Stimulated activated naive CD8-positive, alpha-beta T cell treated with anti-CD3 and anti-CD28 coated beads, Interleukin-15, amount 100 ng/mL, for 72 hours (primary cell): Measurements from ENCODE around the gene APBA2.

Experiments
- ATAC-seq: fragments of 150-1000 bp; cut with Tn5 transposase; 2 replicates; pipeline ENCODE4 v1.10.0; 2021; ENCODE audit warnings: mild to moderate bottlenecking, moderate library complexity
- DNase-seq, 2 donors: peaks; one replicate each; pipeline ENCODE4 v3.0.0; 2021 to 2022
- H3K27ac Mint-ChIP-seq, 2 donors: one replicate each; pipeline ENCODE4 v1.8.0; 2022; ENCODE audit warnings: mild to moderate bottlenecking in 2 of 2, mixed read lengths in 2 of 2, moderate library complexity in 2 of 2
- H3K27me3 Mint-ChIP-seq: one replicate; pipeline ENCODE4 v1.8.0; 2022; ENCODE audit warnings: mixed read lengths
- H3K4me1 Mint-ChIP-seq: one replicate; pipeline ENCODE4 v1.8.0; 2022; ENCODE audit warnings: mild to moderate bottlenecking, mixed read lengths
- H3K4me3 Mint-ChIP-seq, 2 donors: one replicate each; pipeline ENCODE4 v1.8.0; 2022; ENCODE audit warnings: mild to moderate bottlenecking in 2 of 2, mixed read lengths in 2 of 2, moderate library complexity in 1 of 2
- H3K9me3 Mint-ChIP-seq, 2 donors: one replicate each; pipeline ENCODE4 v1.8.0; 2022; ENCODE audit warnings: mixed read lengths in 2 of 2

The APBA2 gene

GRCh38 chr15:28991236-28992171 is 105.7 kb downstream of the APBA2 start:
- Mint-ChIP-seq H3K27ac (no peak overlapping the region), H3K4me1 (peaks cover 73% of the 10 kb centered on the region), H3K27me3 (no peaks in the 10 kb centered on the region), H3K4me3 (no peak overlapping the region), H3K9me3 (peaks cover 0 to 7% of the 10 kb centered on the region in 2 donors)
- no peak for ATAC-seq
- DNase-seq = no peak

GRCh38 chr15:28992336-28992864 is 106.6 kb downstream of the APBA2 start:
- Mint-ChIP-seq H3K4me1 (peaks cover 70% of the 10 kb centered on the region), H3K27ac (peak overlapping the region; percentile 24 to 30)

GRCh38 chr15:28993051-28993719 is 107.4 kb downstream of the APBA2 start:
- H3K4me1 Mint-ChIP-seq = peaks cover 69% of the 10 kb centered on the region
- DNase-seq (no peak), ATAC-seq (no peak)
- H3K9me3 Mint-ChIP-seq = no peaks in the 10 kb centered on the region
- no peaks in the 10 kb centered on the region for H3K27me3 Mint-ChIP-seq
- H3K4me3 Mint-ChIP-seq = no peak overlapping the region
- peak overlapping the region; percentile 70 to 92 for H3K27ac Mint-ChIP-seq

More at GRCh38 chr15:28992336-28992864, 106.6 kb downstream of the APBA2 start:
- DNase-seq = no peak
- no peak for ATAC-seq
- Mint-ChIP-seq H3K27me3 (no peaks in the 10 kb centered on the region), H3K9me3 (peaks cover 0 to 1% of the 10 kb centered on the region in 2 donors), H3K4me3 (no peak overlapping the region)

GRCh38 chr15:28993720-28994053 is 107.9 kb downstream of the APBA2 start:
- DNase-seq = no peak
- Mint-ChIP-seq H3K27ac (peak overlapping the region in 1 of 2 donors; percentile 92), H3K27me3 (no peaks in the 10 kb centered on the region), H3K4me1 (peaks cover 74% of the 10 kb centered on the region), H3K4me3 (no peak overlapping the region), H3K9me3 (no peaks in the 10 kb centered on the region)
- ATAC-seq = no peak

- no peak for ATAC-seq
- Mint-ChIP-seq H3K4me3 (no peak overlapping the region), H3K27me3 (no peaks in the 10 kb centered on the region), H3K9me3 (no peaks in the 10 kb centered on the region), H3K4me1 (peaks cover 70% of the 10 kb centered on the region), H3K27ac (peak overlapping the region in 1 of 2 donors; percentile 89)
- no peak for DNase-seq
These were observed 108.5 kb downstream of the APBA2 start for GRCh38 chr15:28994142-28994830.

- no peak for ATAC-seq
- Mint-ChIP-seq H3K4me1 (peaks cover 63% of the 10 kb centered on the region), H3K27me3 (no peaks in the 10 kb centered on the region), H3K9me3 (no peaks in the 10 kb centered on the region), H3K27ac (peak overlapping the region; percentile 33 to 89), H3K4me3 (no peak overlapping the region)
- no peak for DNase-seq
These were observed 109.2 kb downstream of the APBA2 start for GRCh38 chr15:28994831-28995596.

- H3K4me3 Mint-ChIP-seq = no peak overlapping the region
- H3K27ac Mint-ChIP-seq = no peak overlapping the region
- H3K9me3 Mint-ChIP-seq = no peaks in the 10 kb centered on the region
- ATAC-seq (no peak), DNase-seq (no peak)
- peaks cover 64% of the 10 kb centered on the region for H3K4me1 Mint-ChIP-seq
- no peaks in the 10 kb centered on the region for H3K27me3 Mint-ChIP-seq
These were observed 109.9 kb downstream of the APBA2 start for GRCh38 chr15:28995705-28996104.

- Mint-ChIP-seq H3K4me3 (no peak overlapping the region), H3K27me3 (no peaks in the 10 kb centered on the region), H3K4me1 (peaks cover 65% of the 10 kb centered on the region), H3K27ac (peak overlapping the region in 1 of 2 donors; percentile 89), H3K9me3 (no peaks in the 10 kb centered on the region)
- ATAC-seq = no peak
- no peak for DNase-seq
These were observed 110.5 kb downstream of the APBA2 start for GRCh38 chr15:28996289-28996688.

- Mint-ChIP-seq H3K27ac (no peak overlapping the region), H3K4me1 (peaks cover 65% of the 10 kb centered on the region), H3K27me3 (no peaks in the 10 kb centered on the region), H3K4me3 (no peak overlapping the region), H3K9me3 (no peaks in the 10 kb centered on the region)
- no peak for ATAC-seq
- DNase-seq = no peak
These were observed 111.2 kb downstream of the APBA2 start for GRCh38 chr15:28996953-28997352.

GRCh38 chr15:28997791-28998190 is 112.0 kb downstream of the APBA2 start:
- Mint-ChIP-seq H3K27me3 (no peaks in the 10 kb centered on the region), H3K4me3 (no peak overlapping the region), H3K9me3 (no peaks in the 10 kb centered on the region), H3K4me1 (peaks cover 68% of the 10 kb centered on the region), H3K27ac (no peak overlapping the region)
- ATAC-seq (no peak), DNase-seq (no peak)

GRCh38 chr15:28998511-28998910 is 112.7 kb downstream of the APBA2 start:
- Mint-ChIP-seq H3K4me1 (peaks cover 68% of the 10 kb centered on the region), H3K27me3 (no peaks in the 10 kb centered on the region)

GRCh38 chr15:29003191-29003839 is 117.5 kb downstream of the APBA2 start:
- no peak for ATAC-seq

More at GRCh38 chr15:28998511-28998910, 112.7 kb downstream of the APBA2 start:
- Mint-ChIP-seq H3K9me3 (no peaks in the 10 kb centered on the region), H3K4me3 (no peak overlapping the region), H3K27ac (no peak overlapping the region)
- ATAC-seq = no peak
- DNase-seq = no peak

GRCh38 chr15:29003840-29004233 is 118.1 kb downstream of the APBA2 start:
- H3K4me3 Mint-ChIP-seq = no peak overlapping the region
- peaks cover 57% of the 10 kb centered on the region for H3K4me1 Mint-ChIP-seq
- peaks cover 12 to 15% of the 10 kb centered on the region in 2 donors for H3K9me3 Mint-ChIP-seq
- DNase-seq (no peak), ATAC-seq (peak; percentile 66)
- no peaks in the 10 kb centered on the region for H3K27me3 Mint-ChIP-seq
- H3K27ac Mint-ChIP-seq = peak overlapping the region in 1 of 2 donors; percentile 1

More at GRCh38 chr15:29003191-29003839, 117.5 kb downstream of the APBA2 start:
- Mint-ChIP-seq H3K4me3 (no peak overlapping the region), H3K4me1 (peaks cover 57% of the 10 kb centered on the region), H3K27ac (peak overlapping the region; percentile 1 to 54), H3K27me3 (no peaks in the 10 kb centered on the region), H3K9me3 (peaks cover 12 to 15% of the 10 kb centered on the region in 2 donors)
- DNase-seq = no peak

- H3K4me3 Mint-ChIP-seq = no peak overlapping the region
- DNase-seq = no peak
- peaks cover 64% of the 10 kb centered on the region for H3K4me1 Mint-ChIP-seq
- H3K9me3 Mint-ChIP-seq = peaks cover 12 to 15% of the 10 kb centered on the region in 2 donors
- peak overlapping the region in 1 of 2 donors; percentile 47 for H3K27ac Mint-ChIP-seq
- no peak for ATAC-seq
- no peaks in the 10 kb centered on the region for H3K27me3 Mint-ChIP-seq
These were observed 120.2 kb downstream of the APBA2 start for GRCh38 chr15:29005931-29006330.
